HG03159 (cell line): ENCODE results near the gene DCBLD2.

Source experiments
- ATAC-seq: cut with Tn5 transposase; IDR thresholded peaks from one replicate; pipeline ENCODE4 v1.9.1; 2021; ENCODE audit warnings: mild to moderate bottlenecking, moderate library complexity; ENCODE audit not compliant: unreplicated experiment

DCBLD2 gene

DNA sequence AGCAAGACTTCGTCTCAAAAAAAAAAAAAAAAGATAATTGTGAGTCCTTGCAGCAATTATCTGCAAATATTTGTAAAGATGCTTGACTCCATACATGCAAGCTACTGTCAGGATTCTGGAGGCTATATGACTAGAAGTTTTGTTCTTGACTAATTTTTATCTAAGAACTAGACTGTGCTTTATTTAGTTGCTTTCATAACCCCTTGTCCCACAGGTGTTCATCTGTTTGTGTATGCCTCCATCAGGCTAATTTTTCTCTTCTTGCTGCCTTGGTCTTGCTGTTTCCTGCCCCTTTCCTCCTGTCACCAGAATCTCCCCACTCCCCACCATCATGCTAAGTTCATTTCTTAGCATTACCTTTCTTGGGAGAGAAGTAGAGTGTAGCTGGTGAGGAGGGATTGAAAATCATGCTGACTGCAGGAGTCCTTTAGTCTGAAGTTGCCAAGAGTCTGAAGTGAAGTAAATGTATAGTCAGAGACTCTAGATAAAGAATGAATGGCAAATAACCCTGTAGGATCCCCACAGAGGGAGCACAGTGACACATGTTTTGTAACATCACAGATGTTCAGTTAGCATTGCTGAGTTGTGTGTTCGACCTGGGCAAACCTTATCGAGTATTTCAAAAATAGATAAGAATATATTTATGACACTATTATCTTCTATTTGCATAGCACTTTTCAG, 125.9 kb downstream of the DCBLD2 start:
- peak; percentile 47 for ATAC-seq

DNA sequence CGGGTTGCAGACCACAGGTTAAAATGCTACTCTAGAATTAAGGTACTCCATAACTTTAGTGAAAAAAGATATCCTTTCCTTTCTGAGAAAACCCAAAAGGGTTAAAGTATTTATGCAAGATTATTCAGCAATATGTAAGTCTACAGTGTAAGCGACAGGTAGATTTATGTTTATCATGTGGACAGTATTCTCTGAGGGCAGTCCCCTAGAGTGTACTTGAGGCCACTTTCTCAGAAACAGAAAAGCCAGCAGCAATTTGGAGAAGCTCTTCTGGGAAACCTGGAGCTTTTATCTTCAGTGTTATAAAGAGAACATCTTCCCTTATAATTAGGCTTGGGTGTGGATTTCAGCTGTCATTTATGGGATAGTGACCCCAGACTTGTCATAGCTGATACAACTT, 129.5 kb downstream of the DCBLD2 start:
- no peak for ATAC-seq

DNA sequence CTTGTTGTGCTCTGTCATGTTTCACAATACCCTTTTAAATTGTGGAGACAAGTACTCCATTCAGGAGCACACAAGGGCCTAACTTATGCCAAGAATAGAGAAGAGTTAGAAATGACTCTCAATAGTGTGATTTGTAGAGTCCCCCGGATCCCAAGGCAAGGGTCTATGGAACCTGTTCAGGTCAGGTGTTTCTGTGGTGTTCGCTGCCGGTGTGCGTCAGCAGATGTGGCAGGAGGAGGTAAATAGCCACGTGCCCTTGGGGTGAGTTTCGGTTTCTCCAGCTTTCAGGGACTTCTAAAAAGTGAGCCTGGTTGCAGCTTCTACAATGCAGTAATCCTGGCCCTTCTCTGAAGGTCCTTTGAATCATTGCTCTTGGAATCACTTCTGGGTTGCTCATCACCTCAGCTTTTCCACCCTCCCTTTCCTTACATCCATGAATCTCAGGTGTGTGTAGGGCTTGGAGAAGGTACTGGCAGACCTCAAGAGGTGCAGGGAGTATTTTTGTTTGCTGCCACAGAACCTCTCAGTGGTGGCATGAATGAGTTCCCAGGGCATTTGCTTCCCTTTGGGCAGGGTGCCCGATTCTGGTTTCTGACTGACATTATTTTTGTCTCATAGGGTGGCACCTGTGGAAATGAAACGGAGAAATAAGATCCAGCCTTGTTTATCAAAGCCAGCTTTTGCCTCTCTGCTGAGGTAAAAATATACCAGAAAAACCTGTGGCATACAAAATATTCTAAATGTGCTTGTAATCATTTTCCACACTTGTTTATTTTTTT, 131.0 kb downstream of the DCBLD2 start:
- ATAC-seq = peak; percentile 86

DNA sequence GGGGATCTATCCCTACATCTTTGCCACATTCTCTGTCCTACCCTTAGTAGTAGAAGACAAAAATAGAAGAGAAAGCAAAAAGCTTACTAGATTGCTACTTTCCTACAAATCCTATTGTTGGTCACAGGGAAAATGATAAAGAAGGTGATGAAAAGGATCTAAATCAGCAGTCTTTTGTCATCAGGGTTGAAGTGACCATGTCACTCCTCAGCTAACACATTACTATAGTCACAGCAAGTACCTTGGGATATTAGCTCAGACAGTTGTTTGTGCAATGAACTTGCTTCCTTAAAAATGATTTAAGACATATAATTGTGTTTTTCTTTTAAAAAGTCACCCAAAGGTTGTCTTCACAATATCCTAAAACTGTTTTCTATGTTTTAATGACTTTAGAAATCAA, 132.0 kb downstream of the DCBLD2 start:
- no peak for ATAC-seq

DNA sequence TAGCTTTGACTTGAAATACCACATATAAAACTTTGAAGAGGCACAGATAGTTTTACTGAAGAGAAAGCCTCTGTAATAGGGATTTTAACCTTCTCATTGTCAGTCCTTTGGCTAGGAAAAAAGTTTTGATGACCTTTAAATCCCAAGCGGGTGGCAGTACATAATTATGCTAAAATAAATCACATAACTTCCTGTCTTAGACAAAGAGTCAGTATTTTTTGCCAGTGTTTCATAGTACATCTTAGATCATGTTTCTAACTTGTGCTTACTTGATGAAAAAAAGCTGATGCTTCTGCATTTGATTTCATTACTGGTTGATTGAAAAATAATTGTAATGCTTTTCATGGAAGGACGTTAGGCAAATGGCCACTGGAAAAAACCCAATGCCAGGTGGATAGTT, 132.5 kb downstream of the DCBLD2 start:
- no peak for ATAC-seq

DNA sequence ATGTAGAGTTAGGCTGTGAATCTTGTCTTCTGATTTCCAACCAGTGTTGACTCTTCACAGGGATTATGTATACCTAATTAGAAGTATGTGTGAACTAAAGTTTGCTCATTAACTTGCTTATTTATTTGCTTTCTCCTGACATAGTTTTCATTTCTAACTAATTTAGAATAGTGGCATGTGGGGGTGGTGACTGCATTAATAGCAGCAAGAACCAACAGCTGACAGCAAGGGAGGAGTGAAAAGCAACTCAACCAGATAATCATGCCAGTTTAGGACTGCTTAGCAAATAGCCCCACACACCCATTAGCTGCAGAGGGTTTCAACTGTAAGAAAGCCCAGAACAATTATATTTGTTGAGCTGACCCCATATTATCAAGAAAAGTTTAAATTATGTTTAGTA, 134.6 kb downstream of the DCBLD2 start:
- ATAC-seq = no peak

DNA sequence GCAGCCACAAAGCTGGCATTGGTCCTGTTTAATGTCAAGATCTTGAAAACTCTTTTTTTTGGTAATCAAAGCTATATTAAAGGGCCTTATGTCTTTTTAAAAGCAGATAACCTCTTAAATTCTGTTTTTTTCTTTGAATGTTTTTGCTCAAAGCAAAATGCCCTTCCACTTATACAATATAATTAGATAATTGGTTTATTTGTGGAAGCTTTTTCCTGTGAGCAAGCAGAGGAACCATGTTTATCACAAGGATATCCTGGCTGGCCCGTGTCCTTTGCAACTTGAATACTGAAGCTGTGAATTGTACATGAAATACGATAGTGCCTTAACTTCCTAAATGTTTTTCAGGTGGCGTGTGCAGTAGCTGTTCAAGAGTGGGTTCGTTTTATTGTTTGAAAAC, 135.8 kb downstream of the DCBLD2 start:
- no peak for ATAC-seq

DNA sequence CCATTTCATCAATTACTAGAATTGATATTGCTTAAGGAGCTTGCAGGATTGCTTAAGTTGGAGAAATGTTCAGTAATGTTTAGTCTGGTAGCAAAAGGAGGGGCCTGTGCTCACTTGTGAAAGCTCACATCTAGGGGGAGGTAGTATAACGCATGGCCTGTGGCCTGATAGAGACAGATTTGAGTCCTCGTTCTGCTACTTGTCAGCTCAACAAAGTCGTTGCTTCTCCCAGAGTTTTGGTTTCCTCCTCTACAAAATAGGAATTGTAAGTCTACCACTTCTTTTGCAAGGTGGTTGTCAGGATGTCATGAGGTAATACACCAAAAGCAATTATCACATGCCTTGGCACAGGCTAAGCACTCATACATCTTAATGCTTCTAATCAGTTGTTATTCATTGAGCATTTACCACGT, 137.0 kb downstream of the DCBLD2 start:
- ATAC-seq = no peak

DNA sequence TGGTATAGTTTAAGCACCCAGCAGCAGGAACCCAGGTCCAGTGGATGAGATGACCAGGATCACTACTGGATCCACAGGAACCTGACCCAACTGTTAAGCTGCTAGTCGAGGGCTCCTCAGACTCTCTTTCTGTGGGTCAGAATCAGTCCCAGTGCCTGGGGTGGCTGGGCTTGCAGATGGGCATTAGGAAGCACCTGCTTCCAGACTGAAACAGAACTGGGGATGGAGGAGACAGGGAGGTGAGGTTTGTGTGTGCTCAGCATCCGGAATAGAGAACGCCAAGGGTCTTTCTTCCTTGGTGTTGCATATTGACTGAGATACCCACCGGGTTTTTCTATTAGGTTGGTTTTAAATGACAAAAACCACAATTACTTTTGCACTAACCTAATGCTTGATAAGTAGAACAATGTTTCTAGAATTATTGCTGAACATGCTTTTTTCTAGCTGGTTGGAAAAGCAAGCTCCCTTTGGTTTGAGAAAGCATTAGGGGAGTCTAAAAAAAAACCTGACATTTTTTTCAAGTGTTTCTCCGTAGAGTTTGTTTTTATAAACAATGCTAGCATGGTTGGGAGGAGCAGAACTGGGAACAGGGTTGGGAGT, 137.6 kb downstream of the DCBLD2 start:
- ATAC-seq = no peak

DNA sequence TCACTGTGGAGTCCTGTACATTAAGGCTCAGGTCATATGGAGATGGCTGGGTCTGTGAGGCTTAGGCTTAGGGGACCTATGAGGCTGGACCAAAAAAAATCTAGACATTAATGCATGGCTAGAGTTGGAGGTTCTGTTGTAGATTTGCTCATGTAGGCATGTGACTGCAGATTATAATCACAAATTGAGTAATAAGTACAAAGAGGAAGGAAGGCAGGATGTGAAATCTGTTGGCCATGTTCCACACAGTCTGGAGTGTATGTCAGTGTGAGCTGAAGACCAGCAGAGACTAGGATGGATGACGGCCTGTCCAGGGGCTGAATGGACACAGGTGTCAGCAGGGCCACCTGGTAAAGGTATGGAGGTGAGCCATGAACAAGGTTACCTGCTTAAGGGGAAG, 138.4 kb downstream of the DCBLD2 start, which contains the start of gene ST3GAL6:
Gene ST3GAL6 (plus strand): TSS at position 265 of the 400 bp plus-strand sequence. CDS start 5,101 bp downstream, outside the sequence.
- no peak for ATAC-seq

DNA sequence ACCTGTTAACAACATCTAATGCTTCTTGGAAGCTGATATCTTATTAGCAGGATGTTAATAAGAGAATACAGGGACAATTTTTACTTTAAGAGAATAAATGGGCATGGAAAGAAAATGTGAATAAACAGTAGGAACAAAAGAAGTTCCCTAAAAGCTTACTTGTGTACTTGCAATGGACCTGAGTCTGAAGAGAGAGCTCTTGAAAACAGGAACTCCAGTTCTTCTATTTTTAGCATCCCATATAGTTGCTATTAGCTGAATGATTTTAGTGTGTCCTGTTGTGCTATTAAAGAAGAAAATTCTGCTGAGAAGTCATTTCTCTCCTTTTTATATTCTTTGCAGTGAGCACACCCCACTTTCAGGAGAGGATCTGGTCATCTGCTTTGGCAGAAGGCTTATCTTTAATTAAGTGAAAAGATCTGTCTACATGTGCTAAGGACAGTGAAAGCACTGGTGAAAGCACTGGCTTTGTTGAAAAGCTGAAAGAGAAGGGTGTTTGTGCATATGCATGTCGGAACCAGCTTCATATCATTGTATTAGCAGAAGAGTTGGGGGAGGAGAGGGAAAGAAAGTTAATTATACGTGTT, 139.8 kb downstream of the DCBLD2 start:
- ATAC-seq = no peak

DNA sequence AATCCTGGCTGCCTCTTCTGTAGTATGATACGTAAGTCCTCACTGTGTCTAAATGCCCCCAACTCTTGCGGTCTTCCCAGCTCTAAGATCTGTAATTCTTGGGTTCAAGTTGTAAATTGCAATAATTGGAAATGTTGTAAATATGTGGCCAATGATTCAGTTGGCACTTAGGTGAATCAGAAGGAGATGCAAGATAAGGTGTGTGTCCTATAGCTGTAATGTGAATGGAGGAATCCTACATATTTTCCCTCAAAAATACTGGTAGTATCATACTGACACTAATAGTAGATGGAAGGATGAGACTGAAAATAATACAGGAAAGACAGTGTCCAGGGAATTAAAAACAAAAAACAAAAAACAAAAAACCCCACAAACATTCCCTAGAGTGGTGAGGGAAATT, 141.9 kb downstream of the DCBLD2 start:
- ATAC-seq = no peak

DNA sequence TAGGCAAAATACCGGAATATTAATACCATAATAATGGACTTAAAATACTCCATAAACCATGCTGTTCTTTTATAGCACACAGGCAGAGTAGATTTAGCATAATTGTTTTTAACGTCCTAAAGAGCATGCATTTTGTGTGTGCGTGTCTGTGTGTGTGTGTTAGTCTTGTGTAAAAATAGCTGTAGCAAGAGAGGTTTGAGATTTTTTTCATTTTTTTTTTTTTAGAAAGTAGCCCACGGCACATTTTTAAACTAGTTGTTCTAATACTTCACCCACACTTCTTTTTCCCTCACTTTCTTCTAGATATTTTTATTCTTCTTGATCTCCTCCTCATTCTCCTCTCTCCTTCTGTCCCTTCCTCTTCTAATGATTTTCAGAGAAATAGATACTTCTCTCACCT, 145.9 kb downstream of the DCBLD2 start:
- ATAC-seq = no peak

DNA sequence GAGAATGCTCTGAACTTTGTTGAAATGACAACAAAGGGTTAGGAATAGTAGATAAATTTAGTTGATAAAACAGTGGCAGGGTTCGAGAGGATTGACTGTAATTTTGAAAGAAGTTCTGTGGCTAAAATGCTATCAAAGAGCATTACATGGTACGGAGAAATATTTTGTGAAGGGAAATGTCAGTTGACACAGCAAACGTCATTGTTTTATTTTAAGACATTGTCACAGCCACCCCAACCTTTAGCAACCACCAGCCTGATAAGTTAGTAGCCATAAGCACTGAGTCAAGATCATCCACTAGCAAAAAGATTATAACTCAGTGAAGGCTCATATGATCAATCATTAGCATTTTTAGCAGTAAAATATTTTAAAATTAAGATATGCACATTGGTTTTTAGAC, 147.0 kb downstream of the DCBLD2 start:
- no peak for ATAC-seq

DNA sequence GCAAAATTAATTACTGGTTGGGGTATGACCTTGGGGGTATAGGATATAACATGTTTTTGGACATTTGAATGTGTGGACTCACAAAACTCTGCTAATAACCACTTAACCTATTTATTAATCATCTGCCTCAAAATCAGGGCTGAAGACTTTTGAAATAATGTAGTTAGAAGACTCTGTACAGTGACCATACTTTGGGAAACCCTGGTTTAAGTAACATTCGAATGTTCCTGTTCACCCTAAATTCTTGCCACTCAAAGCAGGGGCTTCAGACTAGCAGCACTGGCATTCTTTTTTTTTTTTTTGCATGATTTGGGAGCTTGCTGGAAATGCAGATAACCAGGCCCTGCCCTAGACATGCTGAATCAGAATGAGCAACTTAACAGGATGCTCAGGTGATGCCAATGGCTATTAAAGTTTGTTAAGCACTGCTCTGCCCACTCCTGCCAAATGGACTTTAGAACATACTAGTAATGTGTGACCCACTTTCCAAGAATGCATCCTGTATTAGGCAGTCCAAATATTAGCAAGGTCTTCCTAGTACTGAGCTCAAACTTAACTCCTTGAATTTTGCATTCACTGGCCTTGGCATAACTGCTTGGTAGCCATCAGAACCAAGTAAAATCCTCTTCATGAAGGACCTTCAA, 151.1 kb downstream of the DCBLD2 start:
- no peak for ATAC-seq

DNA sequence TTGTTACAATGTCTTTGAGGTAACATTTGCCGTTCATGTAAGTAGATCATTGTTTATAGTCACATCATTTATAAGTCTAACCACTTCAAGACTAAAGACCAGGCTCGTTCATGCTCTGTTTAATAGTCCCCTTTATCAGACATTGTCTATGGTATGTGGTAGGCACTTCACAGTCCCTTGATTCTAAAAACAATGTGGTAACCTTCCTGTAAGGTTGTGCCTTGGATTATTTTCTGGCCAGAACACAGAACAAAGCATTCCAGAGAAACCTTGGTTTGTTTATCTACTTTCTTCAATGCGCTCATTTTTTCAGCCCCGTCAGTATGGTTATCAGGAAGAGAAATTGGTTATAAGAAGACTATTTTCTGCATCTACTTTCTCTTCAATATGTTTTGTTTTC, 154.6 kb downstream of the DCBLD2 start:
- no peak for ATAC-seq

DNA sequence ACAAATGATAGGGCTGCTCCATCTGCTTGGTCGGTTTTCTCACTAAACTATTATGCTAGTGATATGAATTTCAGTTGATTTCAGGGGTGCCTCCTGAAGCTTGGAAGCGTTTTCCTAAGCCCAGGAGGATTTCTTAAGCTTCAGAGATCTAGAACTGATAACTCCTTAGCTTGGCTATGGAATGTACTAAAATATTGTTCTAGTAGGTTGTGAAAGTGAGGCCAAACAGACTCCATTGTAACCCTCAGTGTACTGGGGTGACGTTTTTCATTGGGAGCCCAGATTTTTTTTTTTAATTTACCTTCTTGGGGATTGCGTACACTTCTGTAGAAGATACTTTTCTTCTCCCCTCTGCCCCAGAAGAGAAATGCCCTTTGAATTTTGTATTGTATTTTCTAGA, 155.4 kb downstream of the DCBLD2 start:
- no peak for ATAC-seq
